H1 (cell line): ENCODE measurements around the gene GRAPL. TPM values are rescaled to one million over a fixed set of nuclear protein-coding genes. Genes with fewer than 3 reads are reported as not detected.
"Not testable (repeated sequence)": the region's sequence is repeated elsewhere in the genome, so short reads cannot be mapped to it uniquely, and the experiment has no call there.

ENCODE experiments used
- CTCF ChIA-PET: fragments of 300-600 bp; sonication (Branson Sonifier 250); formaldehyde crosslinking; loops from one replicate; lab custom pipeline; 2021; ENCODE audit not compliant: partially characterized antibody; lab: Charles Lee
- POLR2A ChIA-PET: fragments of 300-600 bp; sonication (Branson Sonifier 250); formaldehyde crosslinking; loops from one replicate; lab custom pipeline; 2021; ENCODE audit warnings: inconsistent platforms; ENCODE audit not compliant: partially characterized antibody; lab: Charles Lee
- DNase-seq, 2 experiments: peaks; one replicate each; pipeline versions ENCODE4 v3.0.0 to v3.0.0-alpha.2; 2010 to 2022; ENCODE audit warnings: low spot score in 2 of 2, low read depth in 1 of 2, mixed read lengths in 1 of 2
- FAIRE-seq: peaks from 2 replicates; lab custom pipeline; 2011; peaks lifted over from hg19 to GRCh38; lab: Jason Lieb, UNC
- H2AFZ ChIP-seq: 2 replicates; pipeline ENCODE4 v1.8.1; 2012; ENCODE audit warnings: low read length, inconsistent platforms
- H2AK5ac ChIP-seq: 2 replicates; pipeline ENCODE4 v1.6.1; 2013; ENCODE audit warnings: low read depth, low read length
- H2BK120ac ChIP-seq: replicated peaks from 2 replicates; pipeline ENCODE3; 2013; ENCODE audit warnings: low read depth, low read length, inconsistent platforms
- H2BK12ac ChIP-seq: 2 replicates; pipeline ENCODE4 v1.6.1; 2013; ENCODE audit warnings: low read depth, low read length
- H2BK15ac ChIP-seq: 2 replicates; pipeline ENCODE4 v1.6.1; 2013; ENCODE audit warnings: low read length
- H2BK20ac ChIP-seq: 2 replicates; pipeline ENCODE4 v1.6.1; 2013; ENCODE audit warnings: low read length
- H2BK5ac ChIP-seq: 2 replicates; pipeline ENCODE4 v1.6.1; 2013; ENCODE audit warnings: low read depth, low read length
- H3K14ac ChIP-seq: 2 replicates; pipeline ENCODE4 v1.6.1; 2013; ENCODE audit warnings: inconsistent platforms; ENCODE audit not compliant: insufficient read length
- H3K18ac ChIP-seq: 2 replicates; pipeline ENCODE4 v1.6.1; 2013; ENCODE audit warnings: low read length; ENCODE audit errors: extremely low read depth
- H3K23ac ChIP-seq: 2 replicates; pipeline ENCODE4 v1.6.1; 2013; ENCODE audit warnings: inconsistent platforms; ENCODE audit not compliant: insufficient read length
- H3K23me2 ChIP-seq: 2 replicates; pipeline ENCODE4 v1.6.1; 2013; ENCODE audit warnings: low read depth, low read length
- H3K27ac ChIP-seq: 2 replicates; pipeline ENCODE4 v1.6.1; 2011; ENCODE audit warnings: low read depth, low read length, inconsistent platforms
- H3K27me3 ChIP-seq, 4 experiments: replicated peaks in 1 of 4; 1 replicate in 1 of 4; 2 replicates in 3 of 4; pipeline versions ENCODE4 v1.6.1 to v1.8.1; 2011 to 2013; ENCODE audit warnings: low read length in 3 of 4, mild to moderate bottlenecking in 3 of 4, inconsistent platforms in 2 of 4, mixed read lengths in 2 of 4, moderate library complexity in 1 of 4; ENCODE audit not compliant: control insufficient read depth in 3 of 4, insufficient read depth in 3 of 4; ENCODE audit errors: extremely low read depth in 1 of 4
- H3K36me3 ChIP-seq, 4 experiments: 2 replicates each; pipeline versions ENCODE4 v1.6.1 to v1.8.1; 2011 to 2013; ENCODE audit warnings: mild to moderate bottlenecking in 4 of 4, low read length in 3 of 4, moderate library complexity in 2 of 4, control low read depth in 1 of 4, inconsistent platforms in 1 of 4; ENCODE audit not compliant: insufficient read depth in 4 of 4, control insufficient read depth in 2 of 4
- H3K4ac ChIP-seq: replicated peaks from 2 replicates; pipeline ENCODE3; 2013; ENCODE audit warnings: low read length, low read depth, mixed read lengths, inconsistent platforms; ENCODE audit not compliant: insufficient read length
- H3K4me1 ChIP-seq, 4 experiments: replicated peaks in 1 of 4; 1 replicate in 1 of 4; 2 replicates in 3 of 4; pipeline versions ENCODE4 v1.6.1 to v1.8.1; 2011 to 2013; ENCODE audit warnings: low read length in 3 of 4, inconsistent platforms in 2 of 4, mixed read lengths in 1 of 4; ENCODE audit not compliant: insufficient read depth in 4 of 4, control insufficient read depth in 3 of 4
- H3K4me2 ChIP-seq, 2 experiments: 2 replicates each; pipeline versions ENCODE4 v1.6.1 to v1.8.1; 2011 to 2013; ENCODE audit warnings: low read depth in 2 of 2, low read length in 2 of 2, control low read depth in 1 of 2, inconsistent platforms in 1 of 2, mild to moderate bottlenecking in 1 of 2; ENCODE audit not compliant: insufficient read depth in 1 of 2
- H3K4me3 ChIP-seq, 4 experiments: fragments of 200-600, 300-600 bp in 1 of 4; sonication (generic), shearing (Covaris generic), sonication (Bioruptor Twin) in 1 of 4; 2 replicates each; pipeline versions ENCODE4 v1.5.1 to v1.8.1; 2011 to 2016; ENCODE audit warnings: low read length in 4 of 4, low read depth in 3 of 4, control low read depth in 2 of 4, inconsistent platforms in 2 of 4, mild to moderate bottlenecking in 2 of 4, mixed read lengths in 1 of 4, moderate library complexity in 1 of 4; ENCODE audit not compliant: insufficient read depth in 2 of 4; ENCODE audit errors: extremely low read depth in 1 of 4
- H3K56ac ChIP-seq: replicated peaks from 2 replicates; pipeline ENCODE3; 2013; ENCODE audit warnings: low read depth, mild to moderate bottlenecking, mixed read lengths, low read length, inconsistent platforms; ENCODE audit not compliant: insufficient read length
- H3K79me1 ChIP-seq: 2 replicates; pipeline ENCODE4 v1.6.1; 2013; ENCODE audit warnings: low read depth, low read length, control low read depth
- H3K79me2 ChIP-seq, 2 experiments: 2 replicates each; pipeline versions ENCODE4 v1.6.1 to v1.8.1; 2012 to 2013; ENCODE audit warnings: low read length in 2 of 2, mild to moderate bottlenecking in 2 of 2, inconsistent platforms in 1 of 2; ENCODE audit not compliant: insufficient read depth in 2 of 2, control insufficient read depth in 1 of 2
- H3K9ac ChIP-seq, 4 experiments: replicated peaks in 1 of 4; 1 replicate in 1 of 4; 2 replicates in 3 of 4; pipeline versions ENCODE4 v1.6.1 to v1.8.1; 2011 to 2013; ENCODE audit warnings: low read depth in 3 of 4, low read length in 3 of 4, control low read depth in 2 of 4, mild to moderate bottlenecking in 2 of 4, moderate library complexity in 2 of 4, inconsistent platforms in 1 of 4; ENCODE audit errors: extremely low read depth in 1 of 4
- H3K9me3 ChIP-seq, 2 experiments: 2 replicates each; pipeline versions ENCODE4 v1.6.1 to v1.8.1; 2012 to 2013; ENCODE audit warnings: mild to moderate bottlenecking in 2 of 2, moderate library complexity in 2 of 2, control low read depth in 1 of 2, inconsistent platforms in 1 of 2, low read depth in 1 of 2, low read length in 1 of 2, mixed read lengths in 1 of 2; ENCODE audit not compliant: insufficient read depth in 2 of 2
- H4K20me1 ChIP-seq, 2 experiments: replicated peaks in 1 of 2; 2 replicates each; pipeline versions ENCODE3 to v1.8.1; 2011 to 2013; ENCODE audit warnings: inconsistent platforms in 2 of 2, low read length in 2 of 2, mild to moderate bottlenecking in 1 of 2; ENCODE audit not compliant: insufficient read depth in 2 of 2, control insufficient read depth in 1 of 2
- H4K5ac ChIP-seq: 2 replicates; pipeline ENCODE4 v1.6.1; 2013; ENCODE audit warnings: low read length, low read depth, mixed read lengths, inconsistent platforms; ENCODE audit not compliant: insufficient read length
- H4K8ac ChIP-seq: 2 replicates; pipeline ENCODE4 v1.8.0; 2013; ENCODE audit warnings: mild to moderate bottlenecking, moderate library complexity, low read length, inconsistent platforms; ENCODE audit not compliant: insufficient read depth; ENCODE audit errors: extremely low read depth
- H4K91ac ChIP-seq: replicated peaks from 2 replicates; pipeline ENCODE3; 2013; ENCODE audit warnings: low read length, mixed read lengths, inconsistent platforms; ENCODE audit not compliant: insufficient read length
- WGBS, 2 experiments: shearing (Covaris generic) in 1 of 2; methylation state at CpG; one replicate each; pipeline versions ENCODE4 v1.1.6 to v1.1.7; 2013 to 2015; ENCODE audit warnings: low lambda C conversion rate in 2 of 2, mixed read lengths in 2 of 2, inconsistent platforms in 1 of 2, low coverage in 1 of 2, missing lambda C conversion rate in 1 of 2; ENCODE audit not compliant: insufficient replicate concordance in 2 of 2, insufficient coverage in 1 of 2, insufficient read length in 1 of 2; ENCODE audit errors: extremely low coverage in 1 of 2, missing lambda C conversion rate in 1 of 2; 5-methylcytosine and 5-hydroxymethylcytosine counted together
- polyA plus RNA-seq, 7 experiments: library from polyadenylated mRNA; depleted of rRNA in 3 of 7; stranded (reverse) in 5 of 7; unstranded in 2 of 7; fragments of >200 nt in 5 of 7; fragments of 200-250 nt in 2 of 7; gene quantifications; 1 replicate in 5 of 7; 2 replicates in 1 of 7; 4 replicates in 1 of 7; pipeline versions ENCODE4 v1.2.1 to v1.2.3, GENCODE V29; 2011 to 2013; ENCODE audit warnings: missing spikeins in 2 of 7, mixed read lengths in 2 of 7
- total RNA-seq: library from RNA; stranded (reverse); fragmentation: NEBNext Ultra II Directional; extraction: Animal tissue kit (Norgen Biotek cat#: 25700); gene quantifications from 2 replicates; pipeline ENCODE4 v1.2.1, GENCODE V29; 2021

GRAPL gene
- total and polyA plus RNA-seq, 2 of the 8 experiments (the other 6 are each of a cell fraction or from before 2014, with no cell fraction given), result 0.15 TPM; not detected in 1

- H4K8ac ChIP-seq, H3K4me1 ChIP-seq, H3K27me3 ChIP-seq, H3K18ac ChIP-seq, H3K14ac ChIP-seq, H2AFZ ChIP-seq, H2BK120ac ChIP-seq, FAIRE-seq, H2BK12ac ChIP-seq, H3K23ac ChIP-seq, H3K56ac ChIP-seq, H3K9me3 ChIP-seq, H3K79me1 ChIP-seq, H4K5ac ChIP-seq, H3K23me2 ChIP-seq, H2AK5ac ChIP-seq, H3K27ac ChIP-seq, H4K91ac ChIP-seq, CTCF ChIA-PET, H3K79me2 ChIP-seq, H3K4me2 ChIP-seq, H2BK5ac ChIP-seq, H3K36me3 ChIP-seq, H4K20me1 ChIP-seq, DNase-seq, H2BK15ac ChIP-seq, H3K4ac ChIP-seq, H2BK20ac ChIP-seq, H3K9ac ChIP-seq, H3K4me3 ChIP-seq, POLR2A ChIA-PET: not testable (repeated sequence)
- no CpG with 5 or more reads among the region's 13 CpGs for WGBS, 2 experiments
Observed at GRCh38 chr17:19090058-19090772, 37.2 kb upstream of the GRAPL start.
